ENCODE results near the gene FZR1.

- TF ChIP-seq STAT5B (CRISPR knock-in tag; IDR thresholded peaks at IDR 0.05): no peak
- no peak for TF ChIP-seq E4F1 (CRISPR knock-in tag; IDR thresholded peaks at IDR 0.05; ENCODE audit: borderline replicate concordance)
- no peak for TF ChIP-seq RAD51 (IDR thresholded peaks at IDR 0.05; ENCODE audit: borderline replicate concordance, low read depth)
- no peak for TF ChIP-seq NFXL1 (CRISPR knock-in tag; IDR thresholded peaks at IDR 0.05)
- no peak for TF ChIP-seq MAX (CRISPR knock-in tag; IDR thresholded peaks at IDR 0.05)
- no peak for TF ChIP-seq ETV6 (IDR thresholded peaks at IDR 0.05; ENCODE audit: borderline replicate concordance in 1 of 2, low read depth in 2 of 2, low read length in 1 of 2)
- no peak for TF ChIP-seq ETV6 (CRISPR knock-in tag; IDR thresholded peaks at IDR 0.05; ENCODE audit: borderline replicate concordance)
- no peak for TF ChIP-seq E2F3 (CRISPR knock-in tag; IDR thresholded peaks at IDR 0.05)
- TF ChIP-seq EHMT2 (IDR thresholded peaks at IDR 0.05): no peak
- TF ChIP-seq CREBBP (IDR thresholded peaks at IDR 0.05; ENCODE audit: low read depth, low read length): no peak
- no peak for TF ChIP-seq E2F4 (CRISPR knock-in tag; IDR thresholded peaks at IDR 0.05; ENCODE audit: low read depth)
- TF ChIP-seq EZH2 (IDR thresholded peaks at IDR 0.05; ENCODE audit: borderline replicate concordance, low read depth, low read length): no peak
Observed at GRCh38 chr19:3547767-3548282, 41.7 kb downstream of the FZR1 start.
